GM18870 (cell line): ENCODE measurements around the gene KIAA2012.

ENCODE experiments used
- ATAC-seq: cut with Tn5 transposase; IDR thresholded peaks from one replicate; pipeline ENCODE4 v1.9.1; 2021; ENCODE audit warnings: moderate library complexity; ENCODE audit not compliant: unreplicated experiment

The KIAA2012 gene

DNA sequence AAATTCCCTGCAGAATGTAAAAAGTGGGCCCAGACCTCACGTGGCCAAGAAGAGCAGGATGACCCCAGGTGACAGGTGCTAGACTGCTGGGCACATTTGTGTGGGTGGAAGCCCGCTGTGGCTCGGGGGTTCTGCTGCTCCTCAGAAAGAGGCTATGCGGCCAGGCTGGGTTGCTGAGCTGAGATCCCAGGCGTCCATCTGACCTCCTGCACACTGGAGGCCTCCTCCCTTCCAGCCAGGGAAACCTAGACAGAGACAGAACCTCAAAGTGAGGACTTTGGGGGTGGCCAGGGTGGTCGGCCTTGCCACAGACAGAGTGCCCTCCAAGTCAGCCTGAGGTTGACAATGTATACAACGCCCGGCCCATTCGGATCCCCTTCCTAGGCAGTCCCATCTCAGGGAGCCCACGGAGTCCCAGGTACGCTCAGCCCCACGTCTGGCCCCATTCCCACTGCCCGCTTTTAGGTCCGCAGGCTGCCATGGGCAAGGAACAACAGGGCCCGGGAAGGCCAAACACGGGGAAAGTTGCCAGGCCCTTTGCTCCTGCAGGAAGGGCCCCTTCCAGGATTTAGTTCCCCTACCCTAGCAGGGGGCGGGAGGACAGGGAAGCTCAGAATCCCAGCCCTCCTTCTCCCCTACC, 75.6 kb downstream of the KIAA2012 start:
- no peak for ATAC-seq

GRCh38 chr2:202149155-202149762, 76.2 kb downstream of the KIAA2012 start:
- no peak for ATAC-seq

GRCh38 chr2:202149936-202150335, 76.9 kb downstream of the KIAA2012 start:
- no peak for ATAC-seq

DNA sequence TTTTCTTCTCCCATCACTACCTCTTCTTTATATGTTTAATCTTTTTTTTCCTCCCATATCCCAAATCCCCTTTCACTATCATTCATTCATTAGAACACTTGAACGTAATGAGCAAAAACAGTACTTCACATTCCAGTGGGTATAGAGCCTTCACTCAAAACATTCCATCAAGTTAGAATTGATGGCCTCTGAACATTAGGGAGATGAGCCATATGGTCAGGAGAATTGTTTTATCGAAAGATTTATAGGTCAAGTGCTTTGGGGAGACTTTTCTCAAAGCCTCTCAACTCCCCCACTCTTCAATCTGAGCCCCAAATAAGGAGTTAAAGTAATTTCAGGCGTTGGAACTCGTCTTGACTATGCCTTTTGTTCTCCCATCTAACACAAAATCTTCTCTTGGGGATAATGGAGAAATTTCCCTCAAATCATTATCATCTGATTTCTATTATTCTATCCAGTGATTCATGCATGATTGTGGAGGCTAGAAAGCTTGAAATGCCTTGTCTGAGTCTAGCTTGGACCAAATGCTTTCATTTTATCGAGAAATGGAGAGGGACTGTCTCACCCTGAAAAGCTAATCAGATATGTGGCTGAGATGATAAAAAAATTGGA, 79.2 kb downstream of the KIAA2012 start:
- ATAC-seq, result no peak

- ATAC-seq, result no peak
These were observed 81.6 kb downstream of the KIAA2012 start for GRCh38 chr2:202154613-202155012.

DNA sequence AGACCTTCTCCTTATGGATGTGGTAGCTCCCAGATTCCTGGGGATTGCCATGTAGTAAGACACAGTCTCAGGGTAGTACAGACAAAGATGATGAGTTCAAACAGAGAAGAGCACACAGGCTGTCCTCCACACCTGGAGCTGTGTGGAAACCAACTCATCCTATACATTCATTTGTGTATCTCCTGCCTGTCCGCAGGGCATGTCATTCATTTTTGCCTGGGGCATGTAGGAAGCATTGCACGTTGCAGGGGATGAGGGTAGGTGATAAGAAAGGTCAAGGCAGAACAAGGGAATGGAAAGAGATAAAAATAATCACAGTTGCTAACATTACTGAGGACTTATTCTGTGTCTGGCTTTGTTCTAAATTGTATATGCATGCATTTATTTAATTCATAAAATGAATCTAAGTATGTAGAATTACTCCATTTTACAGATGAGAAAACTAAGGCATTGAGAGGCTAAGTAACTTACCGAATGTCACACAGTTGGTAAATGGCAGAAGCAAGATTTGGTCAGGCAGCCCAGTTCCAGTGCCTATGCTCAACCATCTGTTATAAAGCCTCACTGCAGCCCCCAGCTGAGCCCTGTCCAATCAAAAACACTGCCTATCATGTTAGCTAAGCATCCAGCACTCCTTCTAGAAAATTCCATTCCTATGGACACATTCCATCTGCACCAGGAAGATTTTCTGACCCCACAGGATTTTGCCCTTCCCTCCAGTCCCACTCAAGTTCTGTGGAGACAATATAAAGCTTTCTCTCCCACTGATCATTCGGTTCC, 84.3 kb downstream of the KIAA2012 start:
- ATAC-seq, result no peak

DNA sequence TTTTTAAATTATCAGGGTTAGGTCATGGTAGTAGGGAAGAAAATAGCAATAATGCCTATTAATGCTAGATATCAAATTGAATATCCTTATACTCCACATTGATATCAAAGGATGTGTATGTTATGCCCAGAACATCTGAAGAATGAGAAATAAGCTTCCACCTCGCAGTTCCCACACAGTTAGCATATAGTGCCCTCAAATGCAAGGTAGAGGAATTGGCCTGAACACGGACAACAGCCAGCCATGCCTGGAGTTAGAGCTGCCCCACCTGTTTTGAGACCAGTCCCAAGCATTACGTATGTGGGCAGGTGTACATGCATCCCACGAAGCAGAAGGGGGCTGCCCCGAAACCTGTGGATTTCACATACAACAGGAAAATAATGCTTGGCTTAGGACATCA, 85.7 kb downstream of the KIAA2012 start:
- ATAC-seq, result no peak

DNA sequence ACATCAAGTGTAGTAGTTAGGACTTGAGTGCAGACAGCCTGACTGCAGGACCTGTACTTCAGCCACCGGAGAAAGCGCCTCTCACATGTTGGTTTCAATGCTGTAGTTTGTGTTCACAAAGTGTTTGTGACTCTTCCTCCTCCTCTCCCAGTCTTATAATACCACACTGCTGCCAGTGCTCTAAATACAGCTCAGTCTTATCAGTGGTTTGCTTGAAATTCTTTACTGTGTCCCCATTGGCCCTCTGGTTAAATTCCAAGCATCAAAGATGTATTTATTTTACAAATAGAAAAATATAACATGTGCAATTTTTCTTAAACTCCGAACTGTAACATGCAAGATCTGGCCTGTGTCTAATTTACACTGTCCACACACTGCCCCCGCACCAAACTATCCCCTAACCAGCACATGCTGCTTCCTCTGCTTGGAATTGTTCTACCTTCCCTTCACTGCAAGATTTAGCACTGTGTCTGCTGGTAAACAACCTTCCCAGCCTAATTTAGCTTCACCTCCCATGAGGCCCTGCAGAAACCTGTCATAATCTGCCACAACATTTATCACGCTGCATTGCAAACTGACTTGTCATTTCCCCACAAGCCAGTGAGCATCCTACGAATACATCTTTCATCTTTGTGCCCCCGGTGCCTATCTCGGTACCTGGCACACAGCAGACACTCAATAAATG, 88.2 kb downstream of the KIAA2012 start:
- ATAC-seq, result no peak

GRCh38 chr2:202164411-202164810, 91.4 kb downstream of the KIAA2012 start:
- no peak for ATAC-seq

GRCh38 chr2:202165208-202165607, 92.2 kb downstream of the KIAA2012 start:
- no peak for ATAC-seq

- ATAC-seq, result no peak
These were observed 92.9 kb downstream of the KIAA2012 start for GRCh38 chr2:202165945-202166344.

- ATAC-seq, result no peak
These were observed 96.1 kb downstream of the KIAA2012 start for GRCh38 chr2:202169131-202169530.

GRCh38 chr2:202169832-202170424, 96.9 kb downstream of the KIAA2012 start:
- ATAC-seq, result no peak

GRCh38 chr2:202171241-202171825, 98.3 kb downstream of the KIAA2012 start:
- ATAC-seq, result no peak

- peak; percentile 64 for ATAC-seq
These were observed 99.6 kb downstream of the KIAA2012 start for GRCh38 chr2:202172439-202173211.

- ATAC-seq, result no peak
These were observed 105.4 kb downstream of the KIAA2012 start for GRCh38 chr2:202178346-202178958.

- no peak for ATAC-seq
These were observed 111.5 kb downstream of the KIAA2012 start for GRCh38 chr2:202184557-202184956.

GRCh38 chr2:202185156-202185555, 112.1 kb downstream of the KIAA2012 start:
- no peak for ATAC-seq

DNA sequence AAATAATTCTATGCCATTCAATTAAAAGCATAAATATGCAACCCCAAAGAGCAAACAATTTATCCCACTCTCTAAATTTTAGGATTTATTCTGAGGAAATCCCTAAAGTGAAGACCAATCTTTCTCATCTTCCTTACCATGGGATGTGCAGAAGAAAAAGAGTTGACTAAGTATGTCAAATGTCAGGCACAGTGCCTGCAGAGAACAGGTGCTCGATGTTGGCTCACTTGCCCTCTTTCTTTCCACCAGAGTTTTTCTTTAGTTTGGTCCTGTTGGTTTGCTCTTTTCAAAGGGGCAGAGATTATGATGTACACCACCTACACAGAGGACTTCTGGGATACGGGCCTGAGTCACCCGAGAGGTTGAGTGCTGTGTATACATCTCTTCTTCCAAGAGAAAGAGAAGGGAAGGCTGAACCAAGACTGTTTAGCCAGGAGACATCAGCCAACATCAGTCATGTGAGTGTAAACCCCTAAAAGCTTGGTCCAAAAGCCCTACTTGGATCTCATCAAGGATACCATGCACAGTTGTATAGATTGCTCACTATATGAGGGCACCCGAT, 113.7 kb downstream of the KIAA2012 start:
- no peak for ATAC-seq
